BE2C (cell line): ENCODE data around the gene EHMT2.
"Not testable (repeated sequence)": the region's sequence is repeated elsewhere in the genome, so short reads cannot be mapped to it uniquely, and the experiment has no call there.

Source experiments
- DNase-seq: peaks from one replicate; pipeline ENCODE4 v3.0.0-alpha.2; 2020
- H3K27me3 ChIP-seq: fragments of 250-450 bp; sonication (Bioruptor Pico); 2 replicates; pipeline ENCODE4 v1.5.1; 2020; ENCODE audit warnings: mild to moderate bottlenecking
- H3K36me3 ChIP-seq: fragments of 250-450 bp; sonication (Bioruptor Pico); 2 replicates; pipeline ENCODE4 v1.5.1; 2020; ENCODE audit warnings: mild to moderate bottlenecking
- H3K4me1 ChIP-seq: fragments of 250-450 bp; sonication (Bioruptor Pico); 2 replicates; pipeline ENCODE4 v1.5.1; 2020
- H3K4me3 ChIP-seq: 2 replicates; pipeline ENCODE4 v1.5.1; 2011; ENCODE audit warnings: low read depth, low read length
- H3K9me3 ChIP-seq: fragments of 250-450 bp; sonication (Bioruptor Pico); 2 replicates; pipeline ENCODE4 v1.5.1; 2020
- TF ChIP-seq, protein P1 (sequence below): IDR thresholded peaks from 2 replicates; pipeline ENCODE4 v1.5.1; 2012; ENCODE audit warnings: mild to moderate bottlenecking, low read depth, low read length

EHMT2 gene

GRCh38 chr6:31907158-31907813 is 9.8 kb upstream of the EHMT2 start:
- Histone ChIP-seq H3K27me3 (no peaks in the 10 kb centered on the region), H3K36me3 (no peaks in the 10 kb centered on the region), H3K4me3 (no peak overlapping the region), H3K9me3 (no peaks in the 10 kb centered on the region), H3K4me1 (no peaks in the 10 kb centered on the region)
- no peak for DNase-seq
- TF ChIP-seq, protein P1, sequence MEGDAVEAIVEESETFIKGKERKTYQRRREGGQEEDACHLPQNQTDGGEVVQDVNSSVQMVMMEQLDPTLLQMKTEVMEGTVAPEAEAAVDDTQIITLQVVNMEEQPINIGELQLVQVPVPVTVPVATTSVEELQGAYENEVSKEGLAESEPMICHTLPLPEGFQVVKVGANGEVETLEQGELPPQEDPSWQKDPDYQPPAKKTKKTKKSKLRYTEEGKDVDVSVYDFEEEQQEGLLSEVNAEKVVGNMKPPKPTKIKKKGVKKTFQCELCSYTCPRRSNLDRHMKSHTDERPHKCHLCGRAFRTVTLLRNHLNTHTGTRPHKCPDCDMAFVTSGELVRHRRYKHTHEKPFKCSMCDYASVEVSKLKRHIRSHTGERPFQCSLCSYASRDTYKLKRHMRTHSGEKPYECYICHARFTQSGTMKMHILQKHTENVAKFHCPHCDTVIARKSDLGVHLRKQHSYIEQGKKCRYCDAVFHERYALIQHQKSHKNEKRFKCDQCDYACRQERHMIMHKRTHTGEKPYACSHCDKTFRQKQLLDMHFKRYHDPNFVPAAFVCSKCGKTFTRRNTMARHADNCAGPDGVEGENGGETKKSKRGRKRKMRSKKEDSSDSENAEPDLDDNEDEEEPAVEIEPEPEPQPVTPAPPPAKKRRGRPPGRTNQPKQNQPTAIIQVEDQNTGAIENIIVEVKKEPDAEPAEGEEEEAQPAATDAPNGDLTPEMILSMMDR = no peak

GRCh38 chr6:31906727-31907126 is 9.2 kb upstream of the EHMT2 start:
- not testable (repeated sequence) for H3K27me3 ChIP-seq, DNase-seq, H3K4me3 ChIP-seq, H3K36me3 ChIP-seq, H3K9me3 ChIP-seq, H3K4me1 ChIP-seq

- no peaks in the 10 kb centered on the region for H3K36me3 ChIP-seq
- no peaks in the 10 kb centered on the region for H3K9me3 ChIP-seq
- H3K4me1 ChIP-seq = no peaks in the 10 kb centered on the region
- TF ChIP-seq, protein P1 = no peak
- DNase-seq = no peak
- H3K4me3 ChIP-seq = no peak overlapping the region
- no peaks in the 10 kb centered on the region for H3K27me3 ChIP-seq
Measured at GRCh38 chr6:31906122-31906521, 8.6 kb upstream of the EHMT2 start.

- no peak for DNase-seq
- H3K27me3 ChIP-seq = no peaks in the 10 kb centered on the region
- no peaks in the 10 kb centered on the region for H3K4me1 ChIP-seq
- no peaks in the 10 kb centered on the region for H3K9me3 ChIP-seq
- TF ChIP-seq, protein P1 = no peak
- no peaks in the 10 kb centered on the region for H3K36me3 ChIP-seq
- no peak overlapping the region for H3K4me3 ChIP-seq
Measured at GRCh38 chr6:31905041-31905440, 7.5 kb upstream of the EHMT2 start.

DNA sequence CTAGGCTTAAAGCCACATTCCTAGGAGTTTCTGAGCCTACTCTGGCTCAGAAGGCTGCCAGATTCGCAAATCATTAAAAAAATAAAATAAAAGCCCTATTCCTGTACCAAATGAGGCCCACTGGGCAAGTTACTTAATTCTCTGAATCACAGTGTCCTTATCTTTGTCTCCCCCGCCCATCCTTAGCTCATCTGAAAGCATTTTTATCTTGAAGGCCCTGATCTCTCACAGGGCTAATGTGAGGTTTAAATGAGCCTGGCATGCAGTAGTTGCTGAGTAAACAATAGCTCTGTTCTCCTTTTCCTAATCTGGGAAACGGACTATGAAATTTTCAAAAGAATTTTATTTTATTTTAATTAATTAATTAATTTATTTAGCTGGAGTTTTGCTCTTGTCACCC is 6.5 kb upstream of the EHMT2 start:
- H3K27me3 ChIP-seq = no peaks in the 10 kb centered on the region
- no peaks in the 10 kb centered on the region for H3K9me3 ChIP-seq
- H3K4me3 ChIP-seq = no peak overlapping the region
- no peak for DNase-seq
- TF ChIP-seq, protein P1 = no peak
- no peaks in the 10 kb centered on the region for H3K4me1 ChIP-seq
- H3K36me3 ChIP-seq = no peaks in the 10 kb centered on the region

DNA sequence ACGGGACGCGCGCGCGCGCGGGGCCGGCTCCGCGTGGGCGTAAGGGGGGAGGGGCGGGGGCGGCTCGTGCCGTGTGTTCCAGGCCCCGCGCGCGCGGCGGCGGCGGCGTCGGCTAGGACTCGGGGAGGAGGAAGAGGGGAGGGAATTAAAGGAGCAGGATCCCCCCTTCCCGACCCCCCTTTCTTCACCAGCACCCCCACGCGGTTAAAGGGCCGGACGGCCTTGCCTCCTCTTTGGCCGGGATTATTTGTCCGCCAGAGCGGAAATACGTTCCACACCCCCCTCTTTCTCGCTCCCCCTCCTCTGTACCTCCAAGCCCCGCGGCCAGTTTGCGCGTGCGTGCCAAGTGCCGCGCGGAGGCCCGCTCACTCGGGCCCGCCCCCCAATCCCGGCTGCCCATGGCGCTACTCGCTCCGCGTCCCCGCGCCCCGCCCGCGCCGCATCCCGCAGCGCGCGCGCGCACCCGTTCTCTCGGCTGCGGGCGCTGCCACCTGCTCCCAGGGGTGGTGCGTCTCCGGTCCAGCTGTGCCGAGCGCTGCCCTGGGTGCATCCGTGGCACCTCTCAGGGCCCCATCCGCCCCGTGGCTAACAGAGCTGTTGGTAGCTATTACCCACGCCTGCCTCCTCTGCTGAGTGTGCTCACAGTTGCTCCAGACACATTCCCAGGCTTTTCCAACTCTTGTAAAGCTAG is 4.6 kb upstream of the EHMT2 start, which contains the start of gene ZBTB12:
TSS of gene ZBTB12 (minus strand) at position 134 of the 691 bp plus-strand sequence. CDS start 781 bp downstream, outside the sequence.
- Histone ChIP-seq H3K4me3 (peak within 1 kb of the TSS; percentile 72), H3K4me1 (peaks cover 2% of the 10 kb centered on the region; the same call in 1 of the 2 replicates), H3K36me3 (no peaks in the 10 kb centered on the region), H3K27me3 (no peaks in the 10 kb centered on the region), H3K9me3 (no peaks in the 10 kb centered on the region)
- DNase-seq = peak; percentile 92
- TF ChIP-seq, protein P1 = no peak
